NT2/D1 (cell line): Measurements from ENCODE around the gene MCTP1.

Experiments used
- YY1 ChIP-seq: IDR thresholded peaks from 2 replicates; pipeline ENCODE4 v1.6.1; 2011; ENCODE audit not compliant: insufficient read length, insufficient read depth
- ZNF274 ChIP-seq: IDR thresholded peaks from 2 replicates; pipeline ENCODE4 v1.6.1; 2011; ENCODE audit warnings: mild to moderate bottlenecking, low read depth, low read length

DNA sequence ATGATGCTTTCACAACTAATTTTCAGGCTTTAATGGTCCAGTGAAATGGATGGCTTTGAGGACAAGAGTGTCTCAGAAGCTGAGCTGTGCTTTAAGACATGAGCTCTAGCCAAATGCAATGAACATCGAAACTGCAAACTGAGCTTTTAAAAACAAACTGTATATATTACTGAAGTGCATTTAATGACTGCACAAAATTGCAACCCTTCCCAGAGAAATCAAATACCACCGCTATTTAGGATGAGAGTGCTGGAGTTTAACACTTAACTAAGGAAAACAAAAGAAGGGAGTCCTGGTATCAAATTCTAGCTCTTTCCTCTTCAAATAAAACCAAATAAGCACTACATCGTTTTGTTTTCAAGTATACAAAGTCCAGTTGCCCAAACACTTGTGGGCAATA, 502.5 kb downstream of the MCTP1 start:
- no peak for TF ChIP-seq ZNF274
- no peak for TF ChIP-seq YY1
